Heart left ventricle (tissue), 16 donors: ENCODE data around the gene PTPRN2. TPM values are rescaled to one million over a fixed set of nuclear protein-coding genes. Genes with fewer than 3 reads are reported as not detected.
"Not testable (repeated sequence)": the region's sequence is repeated elsewhere in the genome, so short reads cannot be mapped to it uniquely, and the experiment has no call there.

ENCODE experiments used
- ATAC-seq, 4 donors: fragments of 200-7000 bp; cut with Tn5 transposase; one replicate each; pipeline ENCODE4 v1.9.1; 2020 to 2022; ENCODE audit warnings: moderate library complexity in 4 of 4, mild to moderate bottlenecking in 3 of 4, moderate number of reproducible peaks in 1 of 4
- DNase-seq, 5 donors: peaks; one replicate each; pipeline ENCODE4 v3.0.0-alpha.2; 2020
- H3K27ac ChIP-seq, 12 donors: fragments of 200-600 bp; sonication (generic) in 4 of 12; one replicate each; pipeline versions ENCODE4 v1.5.0 to v1.8.0; 2016 to 2022; ENCODE audit warnings: mild to moderate bottlenecking in 2 of 12
- H3K27me3 ChIP-seq, 9 donors: fragments of 200-600 bp; sonication (generic) in 2 of 9; one replicate each; pipeline versions ENCODE4 v1.5.1 to v1.8.0; 2016 to 2022; ENCODE audit warnings: mild to moderate bottlenecking in 3 of 9
- H3K36me3 ChIP-seq, 9 donors: fragments of 200-600 bp; sonication (generic) in 2 of 9; one replicate each; pipeline versions ENCODE4 v1.5.0 to v1.8.0; 2018 to 2022; ENCODE audit warnings: mild to moderate bottlenecking in 2 of 9
- H3K4me1 ChIP-seq, 12 donors: fragments of 200-600 bp; sonication (generic) in 4 of 12; one replicate each; pipeline versions ENCODE4 v1.5.0 to v1.8.0; 2016 to 2022; ENCODE audit warnings: mild to moderate bottlenecking in 3 of 12
- H3K4me3 ChIP-seq, 12 donors: fragments of 200-600 bp; sonication (generic) in 4 of 12; one replicate each; pipeline versions ENCODE4 v1.5.0 to v1.8.0; 2017 to 2022; ENCODE audit warnings: mild to moderate bottlenecking in 9 of 12, moderate library complexity in 4 of 12
- H3K9me3 ChIP-seq, 12 donors: fragments of 200-600 bp; sonication (generic) in 4 of 12; one replicate each; pipeline versions ENCODE4 v1.5.0 to v1.8.0; 2016 to 2022; ENCODE audit warnings: mild to moderate bottlenecking in 1 of 12
- CTCF ChIP-seq, 12 donors: fragments of 200-600 bp; sonication (generic) in 4 of 12; IDR thresholded peaks; one replicate each; pipeline versions ENCODE4 v1.5.0 to v1.8.0; 2018 to 2022; ENCODE audit warnings: antibody characterized with exemption in 12 of 12, mild to moderate bottlenecking in 5 of 12
- POLR2A ChIP-seq, 2 donors: fragments of 450-650 bp; IDR thresholded peaks; one replicate each; pipeline ENCODE4 v1.6.1; 2017; ENCODE audit warnings: antibody characterized with exemption in 2 of 2, mild to moderate bottlenecking in 2 of 2, moderate library complexity in 2 of 2
- WGBS, 4 donors: extraction: QIAGEN DNeasy Blood & Tissue Kit in 2 of 4; methylation state at CpG; one replicate each; pipeline versions ENCODE4 v1.1.5 to v1.1.7; 2013 to 2018; 5-methylcytosine and 5-hydroxymethylcytosine counted together
- intact Hi-C, 10 donors: fragments of 100-400 bp; cut with DNase I; formaldehyde crosslinking; loops; one replicate each; pipeline versions ENCODE4 v1.11.1 to v1.14.2; 2022
- polyA plus RNA-seq, 2 donors: library from polyadenylated mRNA; stranded (reverse); fragments of 200-250 nt; gene quantifications; one replicate each; pipeline ENCODE4 v1.2.3, GENCODE V29; 2013
- total RNA-seq, 9 donors: library from RNA; depleted of rRNA in 2 of 9; stranded (reverse); fragments of >200 nt in 2 of 9; fragmentation: NEBNext Ultra II Directional in 3 of 9; extraction: Animal tissue kit (Norgen Biotek cat#: 25700) in 3 of 9; gene quantifications; one replicate each; pipeline versions ENCODE4 v1.1.0 to v1.2.4, GENCODE V29; 2016 to 2023
- donor health status: ischemic (EF 13 %, LVEDD 7.1; RV severe dilation, severe dysfunction).
- donor health status: healthy with polysubstance abuse.
- donor health status: DM: no; HTN: yes; CAD: no.
- donor health status: DM: no; HTN: no; CAD: no.
- donor health status: ischemic (EF 25% LVEDD 6.9; RV normal size, moderate dysfunction).
- donor health status: ischemic (EF 25% LVEDD 5.7; RV mildly dilated, moderate dysfunction).
- donor health status: healthy.
- donor health status: DM: yes; HTN: yes; CAD: no.
- donor health status: ischemic (EF 35%, LVEDD 5.7; RV mildly dilated, moderate dysfunction).
- donor health status: nonischemic (EF 11% LVEDD 7.7; RV severe dilation, severe dysfunction).
- donor health status: DM: yes; HTN: yes; CAD: no.
- donor health status: PGD.
- donor health status: ischemic (EF 29% LVEDD 5.4; RV normal size, mild dysfunction).
- donor health status: nonischemic (EF 23%, LVEDD 6.1; RV moderate dilation, normal function).

PTPRN2 gene
- total and polyA plus RNA-seq, 11 donors: 0.61 to 2.3 (median 1.3) TPM

- Histone ChIP-seq H3K4me1 (no peaks in the 10 kb centered on the region), H3K9me3 (no peaks in the 10 kb centered on the region), H3K36me3 (no peaks in the 10 kb centered on the region), H3K27ac (no peak overlapping the region), H3K27me3 (no peaks in the 10 kb centered on the region), H3K4me3 (no peak overlapping the region)
- DNase-seq (no peak), ATAC-seq (no peak)
- TF ChIP-seq CTCF (IDR thresholded peaks at IDR 0.05) (no peak), POLR2A (IDR thresholded peaks at IDR 0.05) (no peak)
- 31 to 53% (median 41%) methylated on average over 13 of the region's 13 CpGs for WGBS, 4 donors
- intact Hi-C loops: no loop called here
Measured at GRCh38 chr7:158458096-158458495, 129.5 kb downstream of the PTPRN2 start.

DNA sequence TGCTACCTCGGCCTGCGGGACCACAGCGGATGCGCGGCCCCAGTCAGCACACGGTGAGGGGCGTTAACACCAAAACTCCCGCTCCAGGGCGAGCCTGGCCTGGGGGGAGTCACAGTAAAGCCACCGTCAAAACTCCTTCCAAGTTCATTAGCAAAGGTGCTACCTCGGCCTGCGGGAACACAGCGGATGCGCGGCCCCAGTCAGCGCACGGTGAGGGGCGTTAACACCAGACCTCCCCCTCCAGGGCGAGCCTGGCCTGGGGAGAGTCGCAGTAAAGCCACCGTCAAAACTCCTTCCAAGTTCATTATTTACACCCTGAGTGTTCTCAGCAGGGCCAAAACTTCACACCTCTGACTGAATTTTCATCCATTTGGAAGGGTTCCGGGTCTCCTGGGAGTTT is 130.0 kb downstream of the PTPRN2 start:
- DNase-seq, intact Hi-C loops, H3K9me3 ChIP-seq, ATAC-seq, H3K4me1 ChIP-seq, H3K4me3 ChIP-seq, H3K36me3 ChIP-seq, H3K27me3 ChIP-seq, H3K27ac ChIP-seq: not testable (repeated sequence)
- WGBS, 4 donors: 55 to 84% (median 76%) methylated on average over 21 to 22 of the region's 22 CpGs

DNA sequence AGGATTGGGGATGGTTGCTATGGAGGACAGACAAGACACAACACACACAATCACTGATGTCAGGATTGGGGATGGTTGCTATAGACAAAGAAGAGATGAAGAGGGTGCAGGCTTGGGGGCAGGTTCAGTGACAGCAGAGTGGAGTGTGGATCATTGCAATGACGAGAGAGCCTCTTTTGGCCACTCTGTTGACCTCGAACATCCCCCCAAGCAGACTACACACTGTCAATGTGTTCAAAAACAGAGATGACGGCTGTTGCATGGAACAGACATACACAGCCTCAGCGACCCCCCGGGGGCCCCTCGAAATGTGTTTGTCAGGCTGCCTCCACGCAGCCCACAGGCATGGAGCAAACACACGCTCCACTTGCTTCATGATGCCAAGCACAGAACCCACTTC is 133.0 kb downstream of the PTPRN2 start:
- H3K4me1 ChIP-seq: no peaks in the 10 kb centered on the region
- intact Hi-C loops: no loop called here
- TF ChIP-seq POLR2A (IDR thresholded peaks at IDR 0.05) (no peak), CTCF (IDR thresholded peaks at IDR 0.05) (no peak)
- peaks cover 0 to 11% (median 0%) of the 10 kb centered on the region in 9 donors for H3K27me3 ChIP-seq
- no peak overlapping the region for H3K27ac ChIP-seq
- no peaks in the 10 kb centered on the region for H3K36me3 ChIP-seq
- H3K9me3 ChIP-seq: no peaks in the 10 kb centered on the region
- DNase-seq: no peak
- WGBS, 4 donors: 78 to 87% (median 85%) methylated on average over 8 of the region's 8 CpGs
- ATAC-seq: no peak
- no peak overlapping the region for H3K4me3 ChIP-seq

- intact Hi-C loops: no loop called here
- H3K4me1 ChIP-seq: no peaks in the 10 kb centered on the region
- TF ChIP-seq CTCF (IDR thresholded peaks at IDR 0.05) (no peak), POLR2A (IDR thresholded peaks at IDR 0.05) (no peak)
- H3K27ac ChIP-seq: no peak overlapping the region
- H3K27me3 ChIP-seq: peaks cover 0 to 11% (median 0%) of the 10 kb centered on the region in 9 donors
- 81 to 85% (median 83%) methylated on average over 9 of the region's 9 CpGs for WGBS, 4 donors
- no peak overlapping the region for H3K4me3 ChIP-seq
- DNase-seq (no peak), ATAC-seq (no peak)
- no peaks in the 10 kb centered on the region for H3K9me3 ChIP-seq
- H3K36me3 ChIP-seq: no peaks in the 10 kb centered on the region
Measured at GRCh38 chr7:158453663-158454062, 134.0 kb downstream of the PTPRN2 start.

DNA sequence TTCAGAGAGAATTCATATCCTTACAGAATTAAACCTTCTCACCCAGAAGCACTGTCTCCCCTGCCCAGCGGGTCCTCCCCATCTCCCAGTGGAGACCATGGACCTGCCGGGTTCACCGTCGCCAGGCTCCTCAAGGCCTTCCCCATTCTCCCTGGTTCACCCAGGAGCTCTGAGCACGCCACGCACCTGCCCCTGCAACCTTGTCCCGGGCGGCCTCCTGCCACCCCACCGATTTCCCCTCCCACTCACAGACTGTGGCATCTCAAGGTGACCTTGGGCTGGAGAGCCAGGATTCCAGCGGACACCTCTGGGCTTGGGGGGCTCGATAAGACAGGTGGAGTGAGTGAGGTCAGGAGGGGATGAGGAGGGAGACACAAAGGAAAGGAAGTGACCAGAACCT is 135.3 kb downstream of the PTPRN2 start:
- ATAC-seq: no peak
- Histone ChIP-seq H3K27ac (no peak overlapping the region), H3K27me3 (peaks cover 0 to 18% (median 0%) of the 10 kb centered on the region in 9 donors), H3K36me3 (no peaks in the 10 kb centered on the region), H3K9me3 (no peaks in the 10 kb centered on the region), H3K4me3 (no peak overlapping the region), H3K4me1 (no peaks in the 10 kb centered on the region)
- no peak for DNase-seq
- WGBS, 4 donors: 83 to 93% (median 84%) methylated on average over 7 to 11 of the region's 11 CpGs
- intact Hi-C loops: no loop called here
- TF ChIP-seq CTCF (IDR thresholded peaks at IDR 0.05) (no peak), POLR2A (IDR thresholded peaks at IDR 0.05) (no peak)
